T-cell (primary cell): ENCODE data around the gene ST6GALNAC3. TPM values are rescaled to one million over a fixed set of nuclear protein-coding genes. Genes with fewer than 3 reads are reported as not detected.

ENCODE experiments used
- ATAC-seq, 4 experiments: fragments of 200-7000 bp in 3 of 4; fragments of 150-1000 bp in 1 of 4; cut with Tn5 transposase; replicated peaks in 1 of 4; 1 replicate in 3 of 4; 2 replicates in 1 of 4; pipeline ENCODE4 v1.10.0; 2021; ENCODE audit warnings: moderate library complexity in 3 of 4, mild to moderate bottlenecking in 2 of 4, moderate number of reproducible peaks in 1 of 4
- CTCF ChIA-PET, 2 donors: fragments of 300-600 bp; sonication (Branson Sonifier 250); formaldehyde crosslinking; loops; one replicate each; lab custom pipeline; 2022; ENCODE audit warnings: antibody characterized with exemption in 2 of 2; lab: Charles Lee
- POLR2A ChIA-PET, 2 donors: fragments of 300-600 bp; sonication (Branson Sonifier 250); formaldehyde crosslinking; loops; one replicate each; lab custom pipeline; 2022; ENCODE audit warnings: antibody characterized with exemption in 2 of 2; lab: Charles Lee
- DNase-seq, 35 experiments: peaks; one replicate each; pipeline versions ENCODE4 v3.0.0 to v3.0.0-alpha.2; 2013 to 2023
- H3K27ac ChIP-seq: one replicate; pipeline ENCODE4 v1.5.1; 2013; ENCODE audit warnings: low read length
- H3K27me3 ChIP-seq, 2 experiments: replicated peaks in 1 of 2; 1 replicate in 1 of 2; 2 replicates in 1 of 2; pipeline versions ENCODE4 v1.6.1 to v1.7.0; 2013; ENCODE audit warnings: low read length in 1 of 2, mixed read lengths in 1 of 2; ENCODE audit not compliant: control insufficient read depth in 2 of 2, insufficient read depth in 2 of 2; ENCODE audit errors: extremely low read depth in 1 of 2
- H3K36me3 ChIP-seq, 2 donors: 1 replicate in 1 of 2; 2 replicates in 1 of 2; pipeline versions ENCODE4 v1.6.1 to v1.7.0; 2013; ENCODE audit warnings: low read length in 1 of 2; ENCODE audit not compliant: control insufficient read depth in 2 of 2, insufficient read depth in 1 of 2; ENCODE audit errors: extremely low read depth in 1 of 2
- H3K4me1 ChIP-seq, 2 experiments: 1 replicate in 1 of 2; 2 replicates in 1 of 2; pipeline versions ENCODE4 v1.6.1 to v1.7.0; 2013; ENCODE audit warnings: low read length in 2 of 2, mixed read lengths in 1 of 2; ENCODE audit not compliant: insufficient read depth in 2 of 2, control insufficient read depth in 1 of 2; ENCODE audit errors: extremely low read depth in 1 of 2
- H3K4me3 ChIP-seq, 2 donors: 1 replicate in 1 of 2; 2 replicates in 1 of 2; pipeline versions ENCODE4 v1.5.1 to v1.7.0; 2013; ENCODE audit warnings: mild to moderate bottlenecking in 2 of 2, low read length in 1 of 2, moderate library complexity in 1 of 2; ENCODE audit not compliant: control insufficient read depth in 1 of 2; ENCODE audit errors: extremely low read depth in 1 of 2
- H3K9me3 ChIP-seq: 2 replicates; pipeline ENCODE4 v1.7.0; 2013
- H3K27ac Mint-ChIP-seq, 2 donors: one replicate each; pipeline ENCODE4 v1.8.0; 2020 to 2021; ENCODE audit warnings: mild to moderate bottlenecking in 2 of 2, mixed read lengths in 2 of 2
- H3K27me3 Mint-ChIP-seq, 2 donors: one replicate each; pipeline ENCODE4 v1.8.0; 2021 to 2022; ENCODE audit warnings: mixed read lengths in 2 of 2
- H3K36me3 Mint-ChIP-seq: one replicate; pipeline ENCODE4 v1.8.0; 2021; ENCODE audit warnings: mixed read lengths
- H3K4me1 Mint-ChIP-seq, 3 donors: one replicate each; pipeline ENCODE4 v1.8.0; 2020 to 2022; ENCODE audit warnings: mixed read lengths in 3 of 3, mild to moderate bottlenecking in 1 of 3
- H3K4me3 Mint-ChIP-seq, 3 donors: one replicate each; pipeline ENCODE4 v1.8.0; 2020 to 2022; ENCODE audit warnings: mild to moderate bottlenecking in 3 of 3, mixed read lengths in 3 of 3, moderate library complexity in 3 of 3
- H3K9me3 Mint-ChIP-seq, 3 donors: one replicate each; pipeline ENCODE4 v1.8.0; 2020 to 2022; ENCODE audit warnings: mixed read lengths in 3 of 3
- WGBS: methylation state at CpG from one replicate; pipeline ENCODE4 v1.1.5; 2013; ENCODE audit warnings: missing lambda C conversion rate; ENCODE audit not compliant: insufficient coverage; 5-methylcytosine and 5-hydroxymethylcytosine counted together
- total RNA-seq, 35 experiments: library from RNA in 6 of 35; stranded (reverse) in 6 of 35; fragments of 120-200 nt in 1 of 35; gene quantifications; one replicate each; pipeline versions ENCODE4 v1.2.1 to v1.2.4 and lab custom pipeline; 2013 to 2026

The ST6GALNAC3 gene
- total RNA-seq, 5 donors from 2014 or later (not counting 1 experiment from before 2014, with no cell fraction given) = 0.33 to 6.6 (median 1.5) TPM

DNA sequence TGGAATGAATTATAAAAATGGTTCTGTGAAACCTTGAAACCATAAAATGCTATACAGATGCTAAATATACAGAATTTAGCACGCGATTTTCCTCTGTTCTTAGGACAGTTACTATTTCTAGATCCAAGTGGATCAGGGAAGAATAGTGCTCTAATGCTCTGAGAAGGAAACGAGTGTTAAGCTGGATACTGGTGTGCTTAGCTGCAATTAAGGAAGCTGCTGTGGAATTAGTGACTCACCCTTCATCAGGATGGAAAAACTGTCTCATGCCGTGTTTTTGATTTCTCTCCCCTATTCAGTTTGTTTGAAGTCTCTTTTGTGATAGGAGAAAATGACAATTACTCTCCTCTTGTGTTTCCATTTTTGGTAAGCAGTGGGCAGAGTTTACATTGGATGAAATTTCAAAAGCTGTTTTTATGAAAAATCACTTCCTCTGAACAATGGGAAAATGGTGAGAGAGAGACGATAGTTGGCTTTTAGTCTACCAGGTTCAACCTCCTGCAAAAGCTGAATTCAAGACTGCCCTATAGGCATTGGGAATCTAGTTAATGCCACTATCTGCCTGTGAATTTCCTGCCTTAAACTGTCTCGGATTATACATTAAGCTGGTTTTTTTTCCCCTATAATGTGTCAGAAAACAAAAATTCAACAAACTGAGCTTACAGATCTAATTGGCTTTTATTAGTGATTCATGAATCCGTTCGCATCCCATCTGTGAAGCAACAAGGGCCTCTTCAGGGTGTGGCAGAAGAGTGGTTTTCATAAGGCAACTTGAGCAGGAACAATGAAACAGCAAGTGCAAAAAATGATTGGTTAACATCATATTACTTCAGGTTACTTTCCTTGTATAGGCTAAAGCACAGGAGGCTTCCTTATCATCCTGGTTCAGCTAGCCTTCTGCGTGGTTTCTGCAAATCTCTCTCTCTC is 179.8 kb downstream of the ST6GALNAC3 start:
- Mint-ChIP-seq H3K9me3 (no peaks in the 10 kb centered on the region), H3K4me1 (peaks cover 46 to 61% (median 49%) of the 10 kb centered on the region in 3 donors), H3K27me3 (no peaks in the 10 kb centered on the region), H3K4me3 (no peak overlapping the region), H3K36me3 (no peaks in the 10 kb centered on the region), H3K27ac (no peak overlapping the region)
- H3K9me3 ChIP-seq = no peaks in the 10 kb centered on the region
- H3K27ac ChIP-seq = no peak overlapping the region
- peaks cover 0 to 50% of the 10 kb centered on the region in 2 experiments for H3K4me1 ChIP-seq
- WGBS = 81% methylated on average over 3 of the region's 9 CpGs
- ATAC-seq (no peak), DNase-seq (no peak)
- H3K27me3 ChIP-seq = no peaks in the 10 kb centered on the region
- ChIA-PET CTCF (interaction anchor here in 1 of 2 donors (0.8 to 1.0 kb wide), 2 partner anchors 14 to 100 kb away, joined by 3 to 4 read pairs; no protein-coding TSS in a partner anchor), POLR2A (no interaction called here)
- no peaks in the 10 kb centered on the region for H3K36me3 ChIP-seq
- no peak overlapping the region for H3K4me3 ChIP-seq

DNA sequence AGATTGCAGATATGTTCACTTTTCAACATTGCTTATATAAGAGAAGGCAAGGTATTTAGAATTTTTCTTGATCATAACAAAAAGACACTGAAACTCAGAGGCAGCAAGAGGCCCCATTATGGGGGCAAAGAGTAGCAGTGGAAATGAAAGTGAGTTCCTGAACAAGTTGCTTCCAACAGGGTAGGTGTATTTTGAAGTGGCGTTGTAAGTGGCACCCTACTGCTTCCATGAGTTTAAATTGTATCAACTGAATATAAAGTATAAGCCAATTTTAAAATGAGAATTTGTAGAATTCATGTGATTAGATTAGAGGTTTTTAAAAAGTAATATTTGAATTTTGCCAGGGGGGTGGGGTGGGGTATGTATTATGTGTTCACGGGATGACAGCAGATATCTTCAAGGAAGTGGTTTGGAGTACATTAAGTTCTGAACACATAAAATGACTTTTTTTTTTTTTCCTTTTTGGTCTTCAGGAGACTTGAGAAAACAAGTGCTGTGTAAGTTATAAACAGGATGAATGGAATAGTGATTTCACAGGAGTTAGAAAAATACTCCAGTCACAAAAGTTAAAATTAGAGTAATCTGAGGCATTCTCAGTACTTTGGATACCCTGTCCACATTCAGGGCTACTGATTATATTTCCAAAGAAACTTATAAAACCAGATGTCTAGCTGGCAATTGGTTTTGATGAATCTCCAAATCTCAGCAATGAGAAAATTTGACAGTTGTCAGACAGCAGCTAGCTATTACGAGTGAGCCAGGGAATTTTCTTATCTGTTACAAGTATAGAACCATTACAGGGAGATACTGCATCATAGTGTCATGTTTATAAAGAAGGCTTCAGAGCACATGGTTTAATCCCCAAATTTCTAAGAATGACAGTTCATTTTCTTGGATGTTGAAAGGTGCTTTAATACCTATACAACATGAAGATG is 182.0 kb downstream of the ST6GALNAC3 start:
- ChIA-PET POLR2A (interaction anchor here in 1 of 2 donors (0.6 kb wide), 1 partner anchor 1503 kb away, joined by 3 read pairs; the partner anchor contains the start of gene USP33), CTCF (no interaction called here)
- Histone ChIP-seq H3K27ac (no peak overlapping the region), H3K4me3 (no peak overlapping the region), H3K4me1 (peaks cover 9 to 70% of the 10 kb centered on the region in 2 experiments), H3K27me3 (no peaks in the 10 kb centered on the region), H3K9me3 (no peaks in the 10 kb centered on the region), H3K36me3 (no peaks in the 10 kb centered on the region)
- DNase-seq (peak in 4 of 35 experiments; percentile 10 to 22 (median 13)), ATAC-seq (peak in 3 of 4 experiments; percentile 24 to 79 (median 48))
- Mint-ChIP-seq H3K4me1 (peaks cover 62 to 73% (median 66%) of the 10 kb centered on the region in 3 donors), H3K27ac (peak overlapping the region; percentile 62 to 76), H3K27me3 (no peaks in the 10 kb centered on the region), H3K9me3 (peaks cover 0 to 3% (median 0%) of the 10 kb centered on the region in 3 donors), H3K36me3 (no peaks in the 10 kb centered on the region), H3K4me3 (peak overlapping the region in 1 of 3 donors; percentile 59)
- no CpG with 5 or more reads among the region's 3 CpGs for WGBS

DNA sequence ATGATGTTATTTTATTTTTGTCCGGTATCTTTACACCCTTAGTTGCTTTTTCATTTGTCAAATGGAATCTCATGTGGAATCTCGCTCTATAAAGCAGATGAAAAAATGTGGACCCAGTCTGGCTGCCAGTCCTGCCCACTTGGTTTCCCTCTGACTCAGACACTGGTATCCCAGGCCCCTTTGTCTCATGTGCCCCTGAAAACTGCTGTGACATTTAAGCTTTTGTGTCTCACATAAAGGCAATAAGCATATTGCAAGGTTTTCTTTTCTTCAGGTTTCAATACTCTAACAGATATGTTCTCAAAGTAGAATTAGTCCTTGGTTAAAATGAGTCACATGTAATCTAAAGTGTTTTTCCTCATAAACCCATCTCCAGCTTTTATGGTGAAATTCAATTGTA is 183.3 kb downstream of the ST6GALNAC3 start:
- Mint-ChIP-seq H3K4me1 (peaks cover 62 to 81% (median 71%) of the 10 kb centered on the region in 3 donors), H3K27me3 (no peaks in the 10 kb centered on the region), H3K36me3 (no peaks in the 10 kb centered on the region), H3K9me3 (peaks cover 0 to 3% (median 0%) of the 10 kb centered on the region in 3 donors), H3K4me3 (peak overlapping the region in 1 of 3 donors; percentile 52), H3K27ac (peak overlapping the region in 1 of 2 donors; percentile 23)
- ATAC-seq (no peak), DNase-seq (no peak)
- 71% methylated on average over 1 of the region's 2 CpGs for WGBS
- Histone ChIP-seq H3K4me1 (peaks cover 10 to 64% of the 10 kb centered on the region in 2 experiments), H3K27me3 (no peaks in the 10 kb centered on the region), H3K4me3 (no peak overlapping the region), H3K27ac (no peak overlapping the region), H3K36me3 (no peaks in the 10 kb centered on the region), H3K9me3 (no peaks in the 10 kb centered on the region)
- POLR2A ChIA-PET = interaction anchor here in 1 of 2 donors (0.7 kb wide), 1 partner anchor 1477 kb away, joined by 3 read pairs; no protein-coding TSS in a partner anchor
- CTCF ChIA-PET = no interaction called here

DNA sequence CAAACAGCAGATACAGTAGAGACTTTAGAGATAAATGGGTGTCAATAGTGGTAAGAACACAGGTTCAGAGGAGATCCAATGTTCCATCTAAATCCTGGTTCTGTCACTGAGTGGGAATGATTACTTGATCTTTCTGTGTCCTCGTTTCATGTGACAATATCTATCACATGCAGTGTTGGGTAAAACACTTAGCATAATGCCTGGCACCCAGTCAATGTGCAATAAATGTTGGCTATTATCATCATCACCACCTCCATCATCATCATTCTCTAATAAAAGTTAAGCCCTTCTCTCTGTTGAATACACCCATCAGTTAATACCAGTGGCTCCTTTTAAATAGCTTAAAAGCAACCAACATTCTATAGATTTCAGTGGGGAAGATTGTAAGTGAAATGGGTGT is 184.7 kb downstream of the ST6GALNAC3 start:
- Histone ChIP-seq H3K4me1 (peaks cover 10 to 59% of the 10 kb centered on the region in 2 experiments), H3K27me3 (no peaks in the 10 kb centered on the region), H3K27ac (no peak overlapping the region), H3K9me3 (no peaks in the 10 kb centered on the region), H3K36me3 (no peaks in the 10 kb centered on the region), H3K4me3 (no peak overlapping the region)
- Mint-ChIP-seq H3K36me3 (no peaks in the 10 kb centered on the region), H3K4me1 (peaks cover 57 to 84% (median 67%) of the 10 kb centered on the region in 3 donors), H3K9me3 (peaks cover 0 to 3% (median 0%) of the 10 kb centered on the region in 3 donors), H3K27me3 (no peaks in the 10 kb centered on the region), H3K27ac (peak overlapping the region in 1 of 2 donors; percentile 35), H3K4me3 (peak overlapping the region in 1 of 3 donors; percentile 52)
- CTCF ChIA-PET = interaction anchor here in 1 of 2 donors (1.0 kb wide), 1 partner anchor 59 kb away, joined by 3 read pairs; no protein-coding TSS in a partner anchor
- POLR2A ChIA-PET = interaction anchor here in 1 of 2 donors (0.6 kb wide), 1 partner anchor 59 kb away, joined by 3 read pairs; no protein-coding TSS in a partner anchor
- ATAC-seq (no peak), DNase-seq (no peak)
- no CpG with 5 or more reads among the region's 1 CpG for WGBS

DNA sequence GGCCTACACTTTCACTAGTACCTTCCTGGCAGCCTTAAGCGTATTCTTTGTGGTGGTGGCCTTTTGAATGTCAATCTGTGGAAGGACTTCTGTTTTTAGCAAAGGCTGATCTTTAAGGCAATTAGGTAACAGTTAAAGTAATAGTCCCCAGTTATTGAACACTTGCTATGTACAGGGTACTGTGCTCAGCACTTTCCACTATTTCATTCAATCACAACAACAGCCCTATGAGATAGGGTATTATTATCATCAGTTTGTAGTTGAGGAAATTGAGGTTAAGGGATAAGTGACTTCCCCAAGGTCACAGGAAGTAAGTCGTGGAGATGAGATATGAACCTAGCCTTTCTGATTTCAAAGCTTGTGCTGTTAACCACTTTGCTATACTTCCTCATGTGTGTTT is 185.7 kb downstream of the ST6GALNAC3 start:
- peaks cover 10 to 49% of the 10 kb centered on the region in 2 experiments for H3K4me1 ChIP-seq
- ChIA-PET POLR2A (interaction anchor here in 1 of 2 donors (0.6 kb wide), 1 partner anchor 531 kb away, joined by 12 read pairs; no protein-coding TSS in a partner anchor), CTCF (interaction anchor here in 1 of 2 donors (0.6 to 1.0 kb wide), 2 partner anchors 10 to 58 kb away, joined by 3 to 4 read pairs; no protein-coding TSS in a partner anchor)
- no peaks in the 10 kb centered on the region for H3K36me3 Mint-ChIP-seq
- 0% methylated on average over 1 of the region's 2 CpGs for WGBS
- H3K27me3 ChIP-seq = no peaks in the 10 kb centered on the region
- peak in 1 of 35 experiments; percentile 21 for DNase-seq
- H3K27ac Mint-ChIP-seq = peak overlapping the region in 1 of 2 donors; percentile 54
- no peaks in the 10 kb centered on the region for H3K9me3 ChIP-seq
- H3K4me1 Mint-ChIP-seq = peaks cover 48 to 74% (median 59%) of the 10 kb centered on the region in 3 donors
- H3K4me3 Mint-ChIP-seq = peak overlapping the region in 1 of 3 donors; percentile 14
- no peaks in the 10 kb centered on the region for H3K36me3 ChIP-seq
- no peak overlapping the region for H3K4me3 ChIP-seq
- H3K27me3 Mint-ChIP-seq = no peaks in the 10 kb centered on the region
- peaks cover 0 to 3% (median 0%) of the 10 kb centered on the region in 3 donors for H3K9me3 Mint-ChIP-seq
- peak; percentile 43 to 67 (median 54) for ATAC-seq
- H3K27ac ChIP-seq = no peak overlapping the region
